Measurements from ENCODE around the gene RIT1.

The RIT1 gene

DNA sequence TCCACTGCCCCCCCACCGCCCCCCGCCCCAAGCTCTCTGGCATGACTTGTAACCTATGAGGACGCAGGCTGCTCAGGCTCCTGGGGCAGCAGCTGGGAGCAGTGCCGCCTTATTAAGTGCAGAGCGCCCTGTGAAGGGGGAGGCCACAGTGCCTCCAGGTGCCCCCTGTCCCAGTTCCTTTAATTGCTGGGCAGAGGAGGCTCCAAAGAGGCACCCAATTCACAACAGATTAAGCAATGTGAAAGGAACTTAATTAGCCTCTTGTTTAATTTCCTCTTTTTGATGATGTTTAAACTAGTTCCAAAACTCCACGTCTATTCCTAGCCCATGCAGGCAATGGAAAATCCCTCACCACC is 33.3 kb upstream of the RIT1 start:
- peaks cover 0 to 43% (median 34%) of the 10 kb centered on the region in 4 donors for H3K4me1 ChIP-seq
- no peaks in the 10 kb centered on the region for H3K27me3 ChIP-seq
- peaks cover 29 to 38% (median 32%) of the 10 kb centered on the region in 3 donors for H3K36me3 ChIP-seq
- DNase-seq = no peak
- H3K9me3 ChIP-seq = no peaks in the 10 kb centered on the region
- H3K27ac ChIP-seq = peak overlapping the region in 1 of 2 donors; percentile 30
- TF ChIP-seq, protein P1, sequence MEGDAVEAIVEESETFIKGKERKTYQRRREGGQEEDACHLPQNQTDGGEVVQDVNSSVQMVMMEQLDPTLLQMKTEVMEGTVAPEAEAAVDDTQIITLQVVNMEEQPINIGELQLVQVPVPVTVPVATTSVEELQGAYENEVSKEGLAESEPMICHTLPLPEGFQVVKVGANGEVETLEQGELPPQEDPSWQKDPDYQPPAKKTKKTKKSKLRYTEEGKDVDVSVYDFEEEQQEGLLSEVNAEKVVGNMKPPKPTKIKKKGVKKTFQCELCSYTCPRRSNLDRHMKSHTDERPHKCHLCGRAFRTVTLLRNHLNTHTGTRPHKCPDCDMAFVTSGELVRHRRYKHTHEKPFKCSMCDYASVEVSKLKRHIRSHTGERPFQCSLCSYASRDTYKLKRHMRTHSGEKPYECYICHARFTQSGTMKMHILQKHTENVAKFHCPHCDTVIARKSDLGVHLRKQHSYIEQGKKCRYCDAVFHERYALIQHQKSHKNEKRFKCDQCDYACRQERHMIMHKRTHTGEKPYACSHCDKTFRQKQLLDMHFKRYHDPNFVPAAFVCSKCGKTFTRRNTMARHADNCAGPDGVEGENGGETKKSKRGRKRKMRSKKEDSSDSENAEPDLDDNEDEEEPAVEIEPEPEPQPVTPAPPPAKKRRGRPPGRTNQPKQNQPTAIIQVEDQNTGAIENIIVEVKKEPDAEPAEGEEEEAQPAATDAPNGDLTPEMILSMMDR (IDR thresholded peaks at IDR 0.05) = no peak
- no peak overlapping the region for H3K4me3 ChIP-seq
- intact Hi-C loops (cut with DNase I; ENCODE audit: low total_unique reads) = no loop called here

DNA sequence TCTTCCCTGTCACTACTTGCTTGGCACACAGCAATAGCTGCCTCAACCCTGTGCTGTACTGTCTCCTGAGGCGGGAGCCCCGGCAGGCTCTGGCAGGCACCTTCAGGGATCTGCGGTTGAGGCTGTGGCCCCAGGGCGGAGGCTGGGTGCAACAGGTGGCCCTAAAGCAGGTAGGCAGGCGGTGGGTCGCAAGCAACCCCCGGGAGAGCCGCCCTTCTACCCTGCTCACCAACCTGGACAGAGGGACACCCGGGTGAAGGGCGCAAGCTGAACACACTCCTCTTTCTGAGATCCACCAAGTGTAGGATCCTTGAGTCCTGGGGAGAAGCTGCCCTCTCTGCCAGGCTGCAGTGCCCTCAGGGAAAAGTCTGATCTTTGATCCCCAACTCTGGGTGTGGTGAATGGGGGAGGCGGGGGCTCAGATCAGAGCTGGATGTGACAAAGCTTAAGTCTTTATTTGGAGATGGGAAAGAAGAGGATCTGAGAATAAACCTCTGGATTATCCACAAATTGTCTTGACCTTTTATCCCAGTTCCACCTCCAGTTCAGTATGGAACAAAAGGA is 31.5 kb upstream of the RIT1 start:
- Histone ChIP-seq H3K4me1 (peaks cover 0 to 55% (median 40%) of the 10 kb centered on the region in 4 donors), H3K27ac (peak overlapping the region; percentile 67 to 71), H3K9me3 (no peaks in the 10 kb centered on the region), H3K27me3 (no peaks in the 10 kb centered on the region), H3K4me3 (no peak overlapping the region), H3K36me3 (peaks cover 11 to 20% (median 15%) of the 10 kb centered on the region in 3 donors)
- intact Hi-C loops (cut with DNase I; ENCODE audit: low total_unique reads) = no loop called here
- DNase-seq = peak in 1 of 2 donors; percentile 60
- TF ChIP-seq, protein P1 (IDR thresholded peaks at IDR 0.05) = no peak

- H3K36me3 ChIP-seq = peaks cover 5 to 14% (median 8%) of the 10 kb centered on the region in 3 donors
- H3K27me3 ChIP-seq = no peaks in the 10 kb centered on the region
- TF ChIP-seq, protein P1 (IDR thresholded peaks at IDR 0.05) = no peak
- peak in 1 of 2 donors; percentile 62 for DNase-seq
- peak overlapping the region; percentile 67 to 71 for H3K27ac ChIP-seq
- no peak overlapping the region for H3K4me3 ChIP-seq
- peaks cover 0 to 55% (median 40%) of the 10 kb centered on the region in 4 donors for H3K4me1 ChIP-seq
- intact Hi-C loops (cut with DNase I; ENCODE audit: low total_unique reads) = no loop called here
- no peaks in the 10 kb centered on the region for H3K9me3 ChIP-seq
Measured at GRCh38 chr1:155941845-155942531, 30.8 kb upstream of the RIT1 start.

GRCh38 chr1:155940993-155941844 is 30.1 kb upstream of the RIT1 start, which contains the start of gene RXFP4:
Gene RXFP4, plus strand, starts transcription at chr1:155941638. Its CDS starts 72 bp downstream, at chr1:155941710.
- H3K27ac ChIP-seq = peak within 1 kb of the TSS; percentile 67 to 71
- H3K4me1 ChIP-seq = peaks cover 0 to 55% (median 40%) of the 10 kb centered on the region in 4 donors
- peaks cover 0 to 6% (median under 1%) of the 10 kb centered on the region in 3 donors for H3K36me3 ChIP-seq
- no peak within 1 kb of the TSS for H3K4me3 ChIP-seq
- TF ChIP-seq, protein P1 (IDR thresholded peaks at IDR 0.05) = no peak
- peak in 1 of 2 donors; percentile 65 for DNase-seq
- no peaks in the 10 kb centered on the region for H3K9me3 ChIP-seq
- intact Hi-C loops (cut with DNase I; ENCODE audit: low total_unique reads) = no loop called here
- no peaks in the 10 kb centered on the region for H3K27me3 ChIP-seq

DNA sequence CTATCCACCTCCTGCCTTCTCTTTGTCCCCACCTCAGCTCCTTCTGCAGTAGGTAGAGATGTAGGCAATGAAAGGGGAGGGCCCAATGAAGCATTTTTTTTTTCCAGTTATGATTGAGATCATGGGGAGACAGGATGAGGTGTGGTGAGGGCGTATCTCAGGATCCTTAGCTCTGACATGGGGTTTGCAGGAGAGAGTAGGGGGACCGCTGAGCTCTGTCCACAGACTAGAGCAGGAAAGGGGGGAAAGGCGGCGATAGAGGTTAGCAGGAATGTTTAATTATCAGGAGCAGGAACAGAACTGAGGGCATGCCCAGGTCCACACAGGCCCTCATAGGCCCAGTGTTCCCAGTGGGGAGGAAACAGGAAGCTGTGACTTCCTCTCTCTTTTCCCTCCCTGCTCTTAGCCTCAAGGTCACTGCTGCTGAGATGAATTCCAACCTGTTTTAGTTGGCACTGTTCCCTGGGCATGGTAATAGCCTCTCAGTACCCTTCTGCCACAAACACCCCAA is 29.4 kb upstream of the RIT1 start:
- TF ChIP-seq, protein P1 (IDR thresholded peaks at IDR 0.05) = no peak
- Histone ChIP-seq H3K36me3 (no peaks in the 10 kb centered on the region), H3K27ac (peak overlapping the region; percentile 67 to 71), H3K9me3 (no peaks in the 10 kb centered on the region), H3K4me3 (no peak overlapping the region), H3K4me1 (peaks cover 0 to 55% (median 39%) of the 10 kb centered on the region in 4 donors), H3K27me3 (no peaks in the 10 kb centered on the region)
- DNase-seq = peak; percentile 44 to 73
- intact Hi-C loops (cut with DNase I; ENCODE audit: low total_unique reads) = no loop called here
